Keratinocyte (primary cell): ENCODE results near the gene SH3BP1. TPM values are rescaled to one million over a fixed set of nuclear protein-coding genes. Genes with fewer than 3 reads are reported as not detected.

ENCODE experiments used
- DNase-seq: peaks from one replicate; pipeline ENCODE4 v3.0.0-alpha.2; 2011; ENCODE audit warnings: low read depth, missing footprints, low spot score
- FAIRE-seq: peaks from 2 replicates; lab custom pipeline; 2011; peaks lifted over from hg19 to GRCh38; lab: Jason Lieb, UNC
- H2AFZ ChIP-seq: 2 replicates; pipeline ENCODE4 v1.6.0; 2012; ENCODE audit warnings: low read length, control low read depth, inconsistent platforms; ENCODE audit not compliant: control insufficient read depth
- H3K27ac ChIP-seq: 2 replicates; pipeline ENCODE4 v1.5.1; 2011; ENCODE audit warnings: low read length; ENCODE audit not compliant: control insufficient read depth, insufficient read depth
- H3K27me3 ChIP-seq: 3 replicates; pipeline ENCODE4 v1.6.0; 2011; ENCODE audit warnings: low read length; ENCODE audit not compliant: control insufficient read depth, insufficient read depth; ENCODE audit errors: extremely low read depth
- H3K36me3 ChIP-seq, 2 experiments: 2 replicates in 1 of 2; 3 replicates in 1 of 2; pipeline ENCODE4 v1.5.1; 2011; ENCODE audit warnings: low read length in 2 of 2, mild to moderate bottlenecking in 1 of 2; ENCODE audit not compliant: control insufficient read depth in 2 of 2, insufficient read depth in 2 of 2; ENCODE audit errors: extremely low read depth in 1 of 2
- H3K4me1 ChIP-seq: 3 replicates; pipeline ENCODE4 v1.5.1; 2011; ENCODE audit warnings: low read length; ENCODE audit not compliant: control insufficient read depth, insufficient read depth; ENCODE audit errors: extremely low read depth
- H3K4me2 ChIP-seq: 3 replicates; pipeline ENCODE4 v1.6.0; 2011; ENCODE audit warnings: low read depth, low read length; ENCODE audit not compliant: control insufficient read depth, insufficient read depth; ENCODE audit errors: extremely low read depth
- H3K4me3 ChIP-seq, 3 experiments: fragments of 200-600 bp in 1 of 3; sonication (generic) in 1 of 3; 2 replicates in 2 of 3; 3 replicates in 1 of 3; pipeline ENCODE4 v1.5.1; 2011 to 2016; ENCODE audit warnings: low read length in 3 of 3, mild to moderate bottlenecking in 3 of 3, control low read depth in 2 of 3, inconsistent platforms in 1 of 3, low read depth in 1 of 3, mixed read lengths in 1 of 3, mixed run types in 1 of 3, moderate library complexity in 1 of 3; ENCODE audit not compliant: control insufficient read depth in 2 of 3, insufficient read depth in 2 of 3; ENCODE audit errors: extremely low read depth in 1 of 3
- H3K79me2 ChIP-seq: 2 replicates; pipeline ENCODE4 v1.6.0; 2012; ENCODE audit warnings: low read length; ENCODE audit not compliant: control insufficient read depth, insufficient read depth
- H3K9ac ChIP-seq: 3 replicates; pipeline ENCODE4 v1.6.0; 2011; ENCODE audit warnings: low read length; ENCODE audit not compliant: control insufficient read depth, insufficient read depth; ENCODE audit errors: extremely low read depth
- H3K9me1 ChIP-seq: 3 replicates; pipeline ENCODE4 v1.6.0; 2011; ENCODE audit warnings: low read length; ENCODE audit not compliant: control insufficient read depth, insufficient read depth; ENCODE audit errors: extremely low read depth
- H3K9me3 ChIP-seq: 2 replicates; pipeline ENCODE4 v1.5.1; 2012; ENCODE audit warnings: low read depth, low read length; ENCODE audit not compliant: control insufficient read depth
- H4K20me1 ChIP-seq: 3 replicates; pipeline ENCODE4 v1.6.0; 2011; ENCODE audit warnings: low read length; ENCODE audit not compliant: control insufficient read depth, insufficient read depth; ENCODE audit errors: extremely low read depth
- EZH2 ChIP-seq: IDR thresholded peaks from one replicate; pipeline ENCODE4 v1.6.1; 2012; ENCODE audit warnings: inconsistent platforms, mild to moderate bottlenecking, low read length, moderate library complexity
- dilution Hi-C: fragments of 300-500 bp; cut with MboI; formaldehyde crosslinking; loops from one replicate; pipeline ENCODE4 v1.7.0; 2020; ENCODE audit warnings: low sequenced_read_pairs; ENCODE audit not compliant: extremely low pct_ligation_motif_present
- polyA plus RNA-seq, 5 experiments: library from polyadenylated mRNA; depleted of rRNA in 3 of 5; stranded (reverse) in 3 of 5; stranded (forward) in 1 of 5; unstranded in 1 of 5; fragments of >200 nt; gene quantifications; 1 replicate in 1 of 5; 2 replicates in 3 of 5; 3 replicates in 1 of 5; pipeline versions ENCODE4 v1.2.1 to v1.2.3, GENCODE V29; 2011 to 2012; ENCODE audit warnings: missing spikeins in 2 of 5, low read depth in 1 of 5, low replicate concordance in 1 of 5
- TF ChIP-seq, protein P1 (sequence below), 3 experiments: IDR thresholded peaks in 1 of 3; conservative IDR thresholded peaks in 1 of 3; optimal IDR thresholded peaks in 1 of 3; 2 replicates in 2 of 3; 3 replicates in 1 of 3; pipeline versions ENCODE3 to v1.5.1; 2011; ENCODE audit warnings: low read length in 3 of 3, mild to moderate bottlenecking in 3 of 3, moderate library complexity in 2 of 3, control low read depth in 1 of 3, inconsistent platforms in 1 of 3; ENCODE audit not compliant: insufficient read depth in 2 of 3; ENCODE audit errors: extremely low read depth in 1 of 3

The SH3BP1 gene
- polyA plus RNA-seq, 1 donor (not counting 4 experiments of a cell fraction or from before 2014, with no cell fraction given), result 27.2 TPM

DNA sequence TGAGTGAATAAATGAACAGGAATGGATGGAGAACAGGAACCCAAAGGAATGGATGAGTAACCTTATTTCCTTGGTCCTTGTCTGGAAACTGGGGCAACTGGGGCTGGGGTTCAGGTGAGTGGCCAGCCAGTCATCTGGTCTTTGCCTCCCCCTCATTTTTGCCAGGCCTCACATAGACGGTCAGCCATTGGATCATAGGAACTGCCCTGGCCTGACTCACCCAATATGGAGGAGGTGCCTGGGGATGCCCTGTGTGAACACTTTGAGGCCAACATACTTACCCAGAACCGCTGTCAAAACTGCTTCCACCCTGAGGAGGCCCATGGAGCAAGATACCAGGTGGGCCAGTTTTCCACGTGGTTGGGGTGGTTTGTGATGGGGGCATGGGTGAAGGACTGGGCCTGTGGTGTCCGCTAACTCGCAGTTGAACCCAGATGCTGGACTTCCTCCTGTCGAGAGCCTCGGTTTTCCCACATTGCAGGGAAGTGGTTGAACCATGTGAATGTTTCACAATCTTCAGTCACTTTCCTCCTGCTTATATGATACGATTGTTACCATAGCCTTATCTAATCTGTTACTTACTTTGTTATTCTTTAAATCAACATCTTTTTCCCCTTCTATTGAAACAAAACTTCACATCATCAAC lies 61.8 kb downstream of the SH3BP1 start:
- Histone ChIP-seq H3K4me3 (no peak overlapping the region), H3K9me3 (no peaks in the 10 kb centered on the region), H3K36me3 (no peaks in the 10 kb centered on the region), H4K20me1 (no peaks in the 10 kb centered on the region), H3K79me2 (no peaks in the 10 kb centered on the region), H3K9me1 (no peaks in the 10 kb centered on the region), H3K4me2 (no peak overlapping the region), H3K4me1 (peaks cover 7% of the 10 kb centered on the region), H2AFZ (no peak overlapping the region), H3K27ac (no peak overlapping the region), H3K9ac (no peak overlapping the region), H3K27me3 (no peaks in the 10 kb centered on the region)
- DNase-seq (no peak), FAIRE-seq (no peak)
- dilution Hi-C loops, result no loop called here
- TF ChIP-seq EZH2, result no peak
- TF ChIP-seq, protein P1, sequence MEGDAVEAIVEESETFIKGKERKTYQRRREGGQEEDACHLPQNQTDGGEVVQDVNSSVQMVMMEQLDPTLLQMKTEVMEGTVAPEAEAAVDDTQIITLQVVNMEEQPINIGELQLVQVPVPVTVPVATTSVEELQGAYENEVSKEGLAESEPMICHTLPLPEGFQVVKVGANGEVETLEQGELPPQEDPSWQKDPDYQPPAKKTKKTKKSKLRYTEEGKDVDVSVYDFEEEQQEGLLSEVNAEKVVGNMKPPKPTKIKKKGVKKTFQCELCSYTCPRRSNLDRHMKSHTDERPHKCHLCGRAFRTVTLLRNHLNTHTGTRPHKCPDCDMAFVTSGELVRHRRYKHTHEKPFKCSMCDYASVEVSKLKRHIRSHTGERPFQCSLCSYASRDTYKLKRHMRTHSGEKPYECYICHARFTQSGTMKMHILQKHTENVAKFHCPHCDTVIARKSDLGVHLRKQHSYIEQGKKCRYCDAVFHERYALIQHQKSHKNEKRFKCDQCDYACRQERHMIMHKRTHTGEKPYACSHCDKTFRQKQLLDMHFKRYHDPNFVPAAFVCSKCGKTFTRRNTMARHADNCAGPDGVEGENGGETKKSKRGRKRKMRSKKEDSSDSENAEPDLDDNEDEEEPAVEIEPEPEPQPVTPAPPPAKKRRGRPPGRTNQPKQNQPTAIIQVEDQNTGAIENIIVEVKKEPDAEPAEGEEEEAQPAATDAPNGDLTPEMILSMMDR (optimal IDR thresholded peaks at IDR 0.05 in 1 of 3, IDR thresholded peaks at IDR 0.05 in 1 of 3, conservative IDR thresholded peaks at IDR 0.05 in 1 of 3; ENCODE audit: extremely low read depth in 1 of 3, insufficient read depth in 2 of 3, low read length in 3 of 3), result no peak

DNA sequence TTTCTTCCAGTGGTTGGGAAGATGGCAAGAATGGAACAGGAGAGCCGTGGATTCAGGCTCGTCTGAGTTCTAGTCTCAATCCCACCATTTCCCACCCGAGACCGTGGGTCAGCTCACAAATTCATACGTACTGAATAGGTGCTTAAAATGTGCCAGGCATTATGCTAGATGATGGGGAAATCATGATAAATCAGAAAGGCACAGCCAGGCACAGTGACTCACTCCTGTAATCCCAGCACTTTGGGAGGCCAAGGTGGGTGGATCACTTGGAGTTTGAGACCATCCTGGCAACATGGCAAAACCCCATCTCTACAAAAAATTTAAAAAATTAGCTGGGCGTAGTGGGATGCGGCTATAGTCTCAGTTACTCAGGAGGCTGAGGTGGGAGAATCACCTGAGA lies 64.4 kb downstream of the SH3BP1 start:
- no peak for FAIRE-seq

More for the DNA sequence above, 64.4 kb downstream of the SH3BP1 start:
- H3K36me3 ChIP-seq, result no peaks in the 10 kb centered on the region
- no peak for DNase-seq
- H4K20me1 ChIP-seq, result no peaks in the 10 kb centered on the region
- no peak overlapping the region for H3K9ac ChIP-seq
- H2AFZ ChIP-seq, result no peak overlapping the region
- TF ChIP-seq, protein P1 (optimal IDR thresholded peaks at IDR 0.05 in 1 of 3, IDR thresholded peaks at IDR 0.05 in 1 of 3, conservative IDR thresholded peaks at IDR 0.05 in 1 of 3; ENCODE audit: extremely low read depth in 1 of 3, insufficient read depth in 2 of 3, low read length in 3 of 3), result no peak
- TF ChIP-seq EZH2, result no peak
- no peaks in the 10 kb centered on the region for H3K9me1 ChIP-seq
- H3K4me3 ChIP-seq, result no peak overlapping the region
- H3K9me3 ChIP-seq, result no peaks in the 10 kb centered on the region
- H3K4me2 ChIP-seq, result no peak overlapping the region
- no peak overlapping the region for H3K27ac ChIP-seq
- H3K27me3 ChIP-seq, result no peaks in the 10 kb centered on the region
- dilution Hi-C loops, result no loop called here
- no peaks in the 10 kb centered on the region for H3K79me2 ChIP-seq
- peaks cover under 1% of the 10 kb centered on the region for H3K4me1 ChIP-seq
